Measurements from ENCODE around the gene OTUB2.

OTUB2 gene

GRCh38 chr14:93986955-93987354, 39.2 kb upstream of the OTUB2 start:
- Histone ChIP-seq H3K4me2 (ENCODE audit: low read length) (no peak overlapping the region), H3K36me3 (replicated peaks; ENCODE audit: low read depth, low read length) (no peaks in the 10 kb centered on the region), H3K9me3 (ENCODE audit: insufficient read depth, low read length) (no peaks in the 10 kb centered on the region), H4K20me1 (ENCODE audit: insufficient read depth, low read length) (no peaks in the 10 kb centered on the region), H3K4me3 (ENCODE audit: low read length) (no peak overlapping the region), H3K79me2 (ENCODE audit: low read length) (no peaks in the 10 kb centered on the region), H3K9ac (ENCODE audit: low read length) (no peak overlapping the region), H3K27me3 (ENCODE audit: low read depth, low read length) (peaks cover 3% of the 10 kb centered on the region; the same call in 1 of the 2 replicates), H3K4me1 (ENCODE audit: low read length) (peaks cover 22% of the 10 kb centered on the region), H3K27ac (ENCODE audit: low read length) (no peak overlapping the region), H2AFZ (ENCODE audit: low read depth, low read length) (no peak overlapping the region)
- TF ChIP-seq CTCF (IDR thresholded peaks at IDR 0.05; ENCODE audit: low read depth, low read length) (no peak), EZH2phosphoT487 (IDR thresholded peaks at IDR 0.05; ENCODE audit: low read depth) (no peak)

GRCh38 chr14:93987376-93987775, 38.8 kb upstream of the OTUB2 start:
- no peak overlapping the region for H2AFZ ChIP-seq (ENCODE audit: low read depth, low read length)
- peaks cover 22% of the 10 kb centered on the region for H3K4me1 ChIP-seq (ENCODE audit: low read length)
- no peaks in the 10 kb centered on the region for H3K9me3 ChIP-seq (ENCODE audit: insufficient read depth, low read length)
- H3K9ac ChIP-seq (ENCODE audit: low read length) = no peak overlapping the region
- H3K36me3 ChIP-seq (replicated peaks; ENCODE audit: low read depth, low read length) = no peaks in the 10 kb centered on the region
- H4K20me1 ChIP-seq (ENCODE audit: insufficient read depth, low read length) = no peaks in the 10 kb centered on the region
- H3K79me2 ChIP-seq (ENCODE audit: low read length) = no peaks in the 10 kb centered on the region
- H3K27ac ChIP-seq (ENCODE audit: low read length) = no peak overlapping the region
- no peak overlapping the region for H3K4me3 ChIP-seq (ENCODE audit: low read length)
- H3K4me2 ChIP-seq (ENCODE audit: low read length) = no peak overlapping the region
- H3K27me3 ChIP-seq (ENCODE audit: low read depth, low read length) = peaks cover 3% of the 10 kb centered on the region; the same call in 1 of the 2 replicates
- TF ChIP-seq EZH2phosphoT487 (IDR thresholded peaks at IDR 0.05; ENCODE audit: low read depth) (no peak), CTCF (IDR thresholded peaks at IDR 0.05; ENCODE audit: low read depth, low read length) (no peak)

- H3K79me2 ChIP-seq (ENCODE audit: low read length) = no peaks in the 10 kb centered on the region
- no peaks in the 10 kb centered on the region for H3K36me3 ChIP-seq (replicated peaks; ENCODE audit: low read depth, low read length)
- no peak overlapping the region for H3K27ac ChIP-seq (ENCODE audit: low read length)
- H3K9ac ChIP-seq (ENCODE audit: low read length) = no peak overlapping the region
- no peaks in the 10 kb centered on the region for H3K9me3 ChIP-seq (ENCODE audit: insufficient read depth, low read length)
- no peaks in the 10 kb centered on the region for H3K27me3 ChIP-seq (ENCODE audit: low read depth, low read length)
- TF ChIP-seq CTCF (IDR thresholded peaks at IDR 0.05; ENCODE audit: low read depth, low read length) = no peak
- no peak for TF ChIP-seq EZH2phosphoT487 (IDR thresholded peaks at IDR 0.05; ENCODE audit: low read depth)
- H3K4me1 ChIP-seq (ENCODE audit: low read length) = peaks cover 22% of the 10 kb centered on the region
- no peaks in the 10 kb centered on the region for H4K20me1 ChIP-seq (ENCODE audit: insufficient read depth, low read length)
- H2AFZ ChIP-seq (ENCODE audit: low read depth, low read length) = no peak overlapping the region
- no peak overlapping the region for H3K4me3 ChIP-seq (ENCODE audit: low read length)
- no peak overlapping the region for H3K4me2 ChIP-seq (ENCODE audit: low read length)
These were observed 38.2 kb upstream of the OTUB2 start for GRCh38 chr14:93987815-93988476.

GRCh38 chr14:93989939-93990338, 36.2 kb upstream of the OTUB2 start:
- Histone ChIP-seq H3K9me3 (ENCODE audit: insufficient read depth, low read length) (no peaks in the 10 kb centered on the region), H2AFZ (ENCODE audit: low read depth, low read length) (0 out of 2 replicates have a peak overlapping the region, but pooled peaks have one; percentile 60), H3K36me3 (replicated peaks; ENCODE audit: low read depth, low read length) (no peaks in the 10 kb centered on the region), H3K79me2 (ENCODE audit: low read length) (no peaks in the 10 kb centered on the region), H3K4me3 (ENCODE audit: low read length) (no peak overlapping the region), H3K27me3 (ENCODE audit: low read depth, low read length) (0 out of 2 replicates have a peak, but pooled peaks cover 2% of the 10 kb centered on the region), H3K4me1 (ENCODE audit: low read length) (peaks cover 22% of the 10 kb centered on the region), H4K20me1 (ENCODE audit: insufficient read depth, low read length) (no peaks in the 10 kb centered on the region), H3K4me2 (ENCODE audit: low read length) (peak overlapping the region; percentile 36), H3K9ac (ENCODE audit: low read length) (no peak overlapping the region), H3K27ac (ENCODE audit: low read length) (peak overlapping the region; percentile 46)
- TF ChIP-seq EZH2phosphoT487 (IDR thresholded peaks at IDR 0.05; ENCODE audit: low read depth) (no peak), CTCF (IDR thresholded peaks at IDR 0.05; ENCODE audit: low read depth, low read length) (no peak)
